HepG2 (cell line): ENCODE measurements around the gene INPP5K. TPM values are rescaled to one million over a fixed set of nuclear protein-coding genes. Genes with fewer than 3 reads are reported as not detected.

Source experiments
- ATAC-seq: fragments of 200-7000 bp; cut with Tn5 transposase; 3 replicates; pipeline ENCODE4 v1.9.1; 2020; ENCODE audit warnings: mild to moderate bottlenecking, moderate library complexity
- BruUV-seq: library from RNA; stranded (reverse); fragments of 400-500 nt; replicated peaks from 2 replicates; lab custom pipeline; 2021; lab: Mats Ljungman, UMichigan
- CTCF ChIA-PET: fragments of 300-600 bp; formaldehyde crosslinking; extraction: SDS; loops from one replicate; lab custom pipeline; 2021; ENCODE audit warnings: low total read pairs, inconsistent platforms, low intra/inter-chr PET ratio; lab: Yijun Ruan, JAX
- POLR2A ChIA-PET: fragments of 350-600 bp; sonication (Branson Sonifier 250); formaldehyde crosslinking; loops from one replicate; lab custom pipeline; 2020; ENCODE audit warnings: antibody characterized with exemption, inconsistent platforms; lab: Yijun Ruan, JAX
- DNase-seq: peaks from one replicate; pipeline ENCODE4 v3.0.0-alpha.2; 2015; ENCODE audit warnings: low spot score
- FAIRE-seq: peaks from 3 replicates; lab custom pipeline; 2011; peaks lifted over from hg19 to GRCh38; lab: Jason Lieb, UNC
- H2AFZ ChIP-seq: one replicate; pipeline ENCODE4 v1.6.1; 2011; ENCODE audit warnings: low read length, inconsistent platforms
- H3K27ac ChIP-seq: fragments of 300-600 bp; 3 replicates; pipeline ENCODE4 v1.8.0; 2011; ENCODE audit warnings: mixed run types, mild to moderate bottlenecking, mixed read lengths, low read length, inconsistent platforms; ENCODE audit not compliant: insufficient read depth; ENCODE audit errors: extremely low read length
- H3K27me3 ChIP-seq, 2 experiments: fragments of 200-600 bp in 1 of 2; 2 replicates in 1 of 2; 3 replicates in 1 of 2; pipeline versions ENCODE4 v1.6.0 to v1.8.0; 2011; ENCODE audit warnings: low read length in 2 of 2, mild to moderate bottlenecking in 2 of 2, moderate library complexity in 2 of 2, inconsistent platforms in 1 of 2; ENCODE audit not compliant: insufficient read depth in 2 of 2, control insufficient read depth in 1 of 2
- H3K36me3 ChIP-seq, 2 experiments: fragments of 200-600 bp in 1 of 2; replicated peaks in 1 of 2; 2 replicates in 1 of 2; 3 replicates in 1 of 2; pipeline versions ENCODE4 v1.5.1 to v1.8.0; 2011; ENCODE audit warnings: low read length in 2 of 2, inconsistent platforms in 1 of 2; ENCODE audit not compliant: insufficient read depth in 2 of 2, control insufficient read depth in 1 of 2
- H3K4me1 ChIP-seq: 2 replicates; pipeline ENCODE4 v1.5.1; 2012; ENCODE audit warnings: low read length, inconsistent platforms; ENCODE audit not compliant: insufficient read depth
- H3K4me2 ChIP-seq: 2 replicates; pipeline ENCODE4 v1.6.0; 2011; ENCODE audit warnings: low read depth, low read length, inconsistent platforms
- H3K4me3 ChIP-seq, 3 experiments: fragments of 200-600 bp in 1 of 3; sonication (generic), shearing (Covaris generic) in 1 of 3; replicated peaks in 1 of 3; 2 replicates each; pipeline ENCODE4 v1.5.1; 2011 to 2016; ENCODE audit warnings: low read length in 3 of 3, inconsistent platforms in 2 of 3, low read depth in 2 of 3, mild to moderate bottlenecking in 2 of 3, control low read depth in 1 of 3, mixed read lengths in 1 of 3; ENCODE audit not compliant: insufficient read depth in 1 of 3
- H3K79me2 ChIP-seq: one replicate; pipeline ENCODE4 v1.6.1; 2011; ENCODE audit warnings: low read length, inconsistent platforms; ENCODE audit not compliant: insufficient read depth
- H3K9ac ChIP-seq: 2 replicates; pipeline ENCODE4 v1.6.0; 2011; ENCODE audit warnings: mild to moderate bottlenecking, low read depth, low read length, inconsistent platforms; ENCODE audit not compliant: insufficient read depth
- H3K9me3 ChIP-seq: 2 replicates; pipeline ENCODE4 v1.5.1; 2012; ENCODE audit warnings: mild to moderate bottlenecking, low read length
- H4K20me1 ChIP-seq: 2 replicates; pipeline ENCODE4 v1.6.0; 2011; ENCODE audit warnings: inconsistent platforms, mild to moderate bottlenecking, low read length, moderate library complexity; ENCODE audit not compliant: insufficient read depth
- ELF1 ChIP-seq: sonication (generic); formaldehyde crosslinking; IDR thresholded peaks from 2 replicates; pipeline ENCODE4 v1.4.0; 2020; ENCODE audit warnings: missing genetic modification reagents
- HCFC1 ChIP-seq: fragments of 150-350 bp; IDR thresholded peaks from 2 replicates; pipeline ENCODE4 v1.6.1; 2014; ENCODE audit warnings: low read depth, low read length
- KLF9 ChIP-seq: IDR thresholded peaks from 2 replicates; pipeline ENCODE4 v1.6.1; 2016; ENCODE audit warnings: low read depth
- STAG1 ChIP-seq: sonication (generic); formaldehyde crosslinking; IDR thresholded peaks from 2 replicates; pipeline ENCODE4 v1.4.0; 2020; ENCODE audit warnings: missing genetic modification reagents
- USF2 ChIP-seq, 2 experiments: sonication (generic) in 1 of 2; formaldehyde crosslinking in 1 of 2; IDR thresholded peaks; 2 replicates each; pipeline versions ENCODE4 v1.5.1 to v1.6.1; 2011 to 2020; ENCODE audit warnings: borderline replicate concordance in 1 of 2, low read depth in 1 of 2, low read length in 1 of 2, mild to moderate bottlenecking in 1 of 2, missing genetic modification reagents in 1 of 2, moderate library complexity in 1 of 2
- ZBTB4 ChIP-seq: sonication (generic); formaldehyde crosslinking; IDR thresholded peaks from 2 replicates; pipeline ENCODE4 v1.4.0; 2020; ENCODE audit warnings: missing genetic modification reagents, mild to moderate bottlenecking, borderline replicate concordance
- ZFP41 ChIP-seq: sonication (generic); formaldehyde crosslinking; IDR thresholded peaks from 2 replicates; pipeline ENCODE4 v1.4.0; 2020; ENCODE audit warnings: mild to moderate bottlenecking, missing genetic modification reagents, borderline replicate concordance
- ZNF256 ChIP-seq: sonication (generic); formaldehyde crosslinking; conservative IDR thresholded peaks from 2 replicates; pipeline ENCODE4 v1.4.0; 2020; ENCODE audit warnings: missing genetic modification reagents
- ZNF383 ChIP-seq: sonication (generic); formaldehyde crosslinking; IDR thresholded peaks from 2 replicates; pipeline ENCODE4 v1.4.0; 2020; ENCODE audit warnings: missing genetic modification reagents, mild to moderate bottlenecking, borderline replicate concordance
- ZNF556 ChIP-seq: sonication (generic); formaldehyde crosslinking; IDR thresholded peaks from 2 replicates; pipeline ENCODE4 v1.4.0; 2020; ENCODE audit warnings: mild to moderate bottlenecking, missing genetic modification reagents, borderline replicate concordance
- ZNF589 ChIP-seq: sonication (generic); formaldehyde crosslinking; conservative IDR thresholded peaks from 2 replicates; pipeline ENCODE4 v1.8.0; 2022; ENCODE audit warnings: mild to moderate bottlenecking, moderate library complexity, missing genetic modification reagents
- WGBS: methylation state at CpG from one replicate; pipeline ENCODE4 v1.1.6; 2017; ENCODE audit warnings: low lambda C conversion rate; 5-methylcytosine and 5-hydroxymethylcytosine counted together
- in situ Hi-C: cut with HindIII; loops from 2 replicates; pipeline ENCODE4 v1.10.0; 2017; ENCODE audit warnings: low pct_unique_long_range_greater_than_20kb; ENCODE audit not compliant: extremely low pct_ligation_motif_present
- intact Hi-C: fragments of 100-400 bp; cut with micrococcal nuclease; formaldehyde crosslinking; loops from one replicate; pipeline ENCODE4 v1.10.0; 2022; ENCODE audit not compliant: unreplicated experiment
- polyA plus RNA-seq, 8 experiments: library from polyadenylated mRNA; depleted of rRNA in 3 of 8; stranded (reverse) in 7 of 8; unstranded in 1 of 8; fragments of >200 nt; fragmentation: Illumina TruSeq in 4 of 8; extraction: Trizol in 4 of 8; gene quantifications; 2 replicates each; pipeline versions ENCODE4 v1.2.1 to v1.2.3, GENCODE V29; 2011 to 2016; ENCODE audit warnings: low read depth in 4 of 8, missing spikeins in 1 of 8, mixed read lengths in 1 of 8; ENCODE audit not compliant: insufficient read depth in 1 of 8
- total RNA-seq, 5 experiments: library from RNA; depleted of rRNA; stranded (reverse); fragments of >200 nt; fragmentation: Illumina TruSeq; extraction: Trizol; gene quantifications; 2 replicates each; pipeline ENCODE4 v1.2.3, GENCODE V29; 2016; ENCODE audit warnings: low read depth in 1 of 5
- TF ChIP-seq, protein P1 (sequence below): sonication (generic); formaldehyde crosslinking; conservative IDR thresholded peaks from 2 replicates; pipeline ENCODE4 v1.4.0; 2020; ENCODE audit warnings: missing genetic modification reagents
- TF ChIP-seq, protein P2 (sequence below): sonication (generic); formaldehyde crosslinking; IDR thresholded peaks from 2 replicates; pipeline ENCODE4 v1.5.1; 2020; ENCODE audit warnings: missing genetic modification reagents, mild to moderate bottlenecking, borderline replicate concordance

The INPP5K gene
- total and polyA plus RNA-seq, 2 of the 13 experiments (the other 11 are each of a cell fraction or from before 2014, with no cell fraction given): 4.8 to 9.6 TPM

- Histone ChIP-seq H3K36me3 (peaks cover 14 to 38% of the 10 kb centered on the region in 2 experiments; a peak in 3 of 5 replicates), H3K79me2 (no peaks in the 10 kb centered on the region), H3K4me2 (no peak overlapping the region), H2AFZ (no peak overlapping the region), H3K9ac (no peak overlapping the region), H3K4me1 (peaks cover 6% of the 10 kb centered on the region), H3K4me3 (no peak overlapping the region), H3K27ac (no peak overlapping the region), H3K9me3 (no peaks in the 10 kb centered on the region), H3K27me3 (no peaks in the 10 kb centered on the region), H4K20me1 (no peaks in the 10 kb centered on the region)
- no TSS peak for BruUV-seq
- no peak for FAIRE-seq
- in situ Hi-C loops (no loop called here), intact Hi-C loops (no loop called here)
- ATAC-seq: no peak
- POLR2A ChIA-PET: no interaction called here
- TF ChIP-seq ZNF556 (CRISPR knock-in tag): no peak
- TF ChIP-seq ZFP41 (CRISPR knock-in tag): no peak
- no peak for TF ChIP-seq USF2 (IDR thresholded peaks at IDR 0.05; ENCODE audit: low read depth, low read length)
- no peak for TF ChIP-seq USF2 (CRISPR knock-in tag; IDR thresholded peaks at IDR 0.05; ENCODE audit: borderline replicate concordance)
- TF ChIP-seq KLF9 (CRISPR knock-in tag): no peak
- no peak for TF ChIP-seq HCFC1
- no peak for TF ChIP-seq STAG1 (CRISPR knock-in tag)
- TF ChIP-seq, protein P1, sequence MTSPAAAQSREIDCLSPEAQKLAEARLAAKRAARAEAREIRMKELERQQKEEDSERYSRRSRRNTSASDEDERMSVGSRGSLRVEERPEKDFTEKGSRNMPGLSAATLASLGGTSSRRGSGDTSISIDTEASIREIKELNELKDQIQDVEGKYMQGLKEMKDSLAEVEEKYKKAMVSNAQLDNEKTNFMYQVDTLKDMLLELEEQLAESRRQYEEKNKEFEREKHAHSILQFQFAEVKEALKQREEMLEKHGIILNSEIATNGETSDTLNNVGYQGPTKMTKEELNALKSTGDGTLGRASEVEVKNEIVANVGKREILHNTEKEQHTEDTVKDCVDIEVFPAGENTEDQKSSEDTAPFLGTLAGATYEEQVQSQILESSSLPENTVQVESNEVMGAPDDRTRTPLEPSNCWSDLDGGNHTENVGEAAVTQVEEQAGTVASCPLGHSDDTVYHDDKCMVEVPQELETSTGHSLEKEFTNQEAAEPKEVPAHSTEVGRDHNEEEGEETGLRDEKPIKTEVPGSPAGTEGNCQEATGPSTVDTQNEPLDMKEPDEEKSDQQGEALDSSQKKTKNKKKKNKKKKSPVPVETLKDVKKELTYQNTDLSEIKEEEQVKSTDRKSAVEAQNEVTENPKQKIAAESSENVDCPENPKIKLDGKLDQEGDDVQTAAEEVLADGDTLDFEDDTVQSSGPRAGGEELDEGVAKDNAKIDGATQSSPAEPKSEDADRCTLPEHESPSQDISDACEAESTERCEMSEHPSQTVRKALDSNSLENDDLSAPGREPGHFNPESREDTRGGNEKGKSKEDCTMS: no peak
- TF ChIP-seq ZNF589 (CRISPR knock-in tag): no peak
- TF ChIP-seq ZNF383: no peak
- no peak for TF ChIP-seq ZBTB4
- TF ChIP-seq ZNF256: no peak
- TF ChIP-seq, protein P2, sequence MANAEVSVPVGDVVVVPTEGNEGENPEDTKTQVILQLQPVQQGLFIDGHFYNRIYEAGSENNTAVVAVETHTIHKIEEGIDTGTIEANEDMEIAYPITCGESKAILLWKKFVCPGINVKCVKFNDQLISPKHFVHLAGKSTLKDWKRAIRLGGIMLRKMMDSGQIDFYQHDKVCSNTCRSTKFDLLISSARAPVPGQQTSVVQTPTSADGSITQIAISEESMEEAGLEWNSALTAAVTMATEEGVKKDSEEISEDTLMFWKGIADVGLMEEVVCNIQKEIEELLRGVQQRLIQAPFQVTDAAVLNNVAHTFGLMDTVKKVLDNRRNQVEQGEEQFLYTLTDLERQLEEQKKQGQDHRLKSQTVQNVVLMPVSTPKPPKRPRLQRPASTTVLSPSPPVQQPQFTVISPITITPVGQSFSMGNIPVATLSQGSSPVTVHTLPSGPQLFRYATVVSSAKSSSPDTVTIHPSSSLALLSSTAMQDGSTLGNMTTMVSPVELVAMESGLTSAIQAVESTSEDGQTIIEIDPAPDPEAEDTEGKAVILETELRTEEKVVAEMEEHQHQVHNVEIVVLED: no peak
- no peak for TF ChIP-seq ELF1
- WGBS: 93% methylated on average over 10 of the region's 10 CpGs
- CTCF ChIA-PET: no interaction called here
- no peak for DNase-seq
These were observed 42.6 kb downstream of the INPP5K start for GRCh38 chr17:1473841-1474240.
